Gastrocnemius medialis (tissue), 4 donors: ENCODE data around the gene MSH3. TPM values are rescaled to one million over a fixed set of nuclear protein-coding genes. Genes with fewer than 3 reads are reported as not detected.

ENCODE experiments used
- ATAC-seq, 2 donors: fragments of 150-250 bp; one replicate each; pipeline ENCODE4 v1.9.1; 2016
- DNase-seq, 2 donors: peaks; one replicate each; pipeline ENCODE4 v3.0.0-alpha.2; 2019
- H3K27ac ChIP-seq, 4 donors: fragments of 200-600 bp; sonication (generic); 1 replicate in 1 of 4; 2 replicates in 3 of 4; pipeline ENCODE4 v1.5.1; 2016 to 2018; ENCODE audit warnings: mild to moderate bottlenecking in 2 of 4, moderate library complexity in 1 of 4
- H3K27me3 ChIP-seq, 3 donors: fragments of 200-600 bp; sonication (generic) in 2 of 3; 1 replicate in 1 of 3; 2 replicates in 2 of 3; pipeline versions ENCODE4 v1.5.1 to v1.6.0; 2016 to 2019; ENCODE audit warnings: mild to moderate bottlenecking in 1 of 3, moderate library complexity in 1 of 3
- H3K36me3 ChIP-seq, 2 donors: fragments of 200-600 bp; sonication (generic) in 1 of 2; one replicate each; pipeline ENCODE4 v1.5.1; 2017 to 2018
- H3K4me1 ChIP-seq, 2 donors: fragments of 200-600 bp; sonication (generic) in 1 of 2; one replicate each; pipeline ENCODE4 v1.5.1; 2016 to 2017; ENCODE audit warnings: mild to moderate bottlenecking in 2 of 2
- H3K4me3 ChIP-seq, 4 donors: fragments of 200-600 bp; sonication (generic) in 3 of 4; 1 replicate in 1 of 4; 2 replicates in 3 of 4; pipeline ENCODE4 v1.5.1; 2016 to 2019; ENCODE audit warnings: mild to moderate bottlenecking in 2 of 4
- H3K9me3 ChIP-seq, 3 donors: fragments of 200-600 bp; sonication (generic) in 2 of 3; 1 replicate in 1 of 3; 2 replicates in 2 of 3; pipeline ENCODE4 v1.5.1; 2016 to 2019
- POLR2A ChIP-seq, 2 donors: fragments of 450-650 bp; IDR thresholded peaks; one replicate each; pipeline ENCODE4 v1.6.1; 2017; ENCODE audit warnings: antibody characterized with exemption in 2 of 2, mild to moderate bottlenecking in 2 of 2, moderate library complexity in 2 of 2
- in situ Hi-C, 4 donors: fragments of 200-750 bp; cut with MboI; loops; one replicate each; pipeline versions ENCODE4 v1.15.0 to v1.8.0; 2017; ENCODE audit warnings: low sequenced_read_pairs in 4 of 4
- intact Hi-C: fragments of 100-400 bp; cut with DNase I; formaldehyde crosslinking; loops from one replicate; pipeline ENCODE4 v1.15.1; 2023; ENCODE audit warnings: low total_unique reads
- total RNA-seq, 4 donors: library from RNA; depleted of rRNA; stranded (reverse); fragments of >200 nt; gene quantifications; one replicate each; pipeline versions ENCODE4 v1.1.0 to v1.2.3, GENCODE V29; 2016
- TF ChIP-seq, protein P1 (sequence below), 5 experiments: fragments of 450-650 bp in 3 of 5; fragments of 200-600 bp in 2 of 5; sonication (generic) in 2 of 5; IDR thresholded peaks in 4 of 5; conservative IDR thresholded peaks in 1 of 5; 1 replicate in 4 of 5; 2 replicates in 1 of 5; pipeline ENCODE4 v1.5.1; 2016 to 2019; ENCODE audit warnings: antibody characterized with exemption in 5 of 5, mild to moderate bottlenecking in 3 of 5, moderate library complexity in 3 of 5

The MSH3 gene
- total RNA-seq, 4 donors from 2014 or later = 5.8 to 10.4 (median 7.2) TPM

DNA sequence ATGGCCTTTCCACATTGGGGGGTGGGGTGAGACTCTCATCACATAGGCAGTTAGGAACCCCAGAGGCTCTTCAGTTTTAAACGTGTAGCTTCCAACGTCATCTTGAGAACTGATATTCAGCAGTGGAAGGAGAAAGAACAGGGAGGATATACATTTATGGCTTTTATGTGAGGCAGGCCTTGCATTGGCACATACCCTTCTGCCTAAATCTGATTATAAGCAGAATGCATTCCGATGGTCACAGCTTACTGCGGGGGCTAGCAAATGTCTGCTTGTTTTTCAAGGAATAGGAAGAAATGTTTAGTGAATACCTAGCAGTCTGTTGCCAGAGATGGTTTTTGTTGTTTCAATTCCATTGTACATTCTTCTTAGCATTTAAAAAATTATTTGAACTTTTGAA lies 99.3 kb downstream of the MSH3 start:
- H3K36me3 ChIP-seq = no peaks in the 10 kb centered on the region
- H3K4me3 ChIP-seq = no peak overlapping the region
- no peak for ATAC-seq
- H3K9me3 ChIP-seq = no peaks in the 10 kb centered on the region
- no peaks in the 10 kb centered on the region for H3K27me3 ChIP-seq
- in situ Hi-C loops (no loop called here), intact Hi-C loops (no loop called here)
- DNase-seq = no peak
- no peak for TF ChIP-seq POLR2A (IDR thresholded peaks at IDR 0.05)
- TF ChIP-seq, protein P1, sequence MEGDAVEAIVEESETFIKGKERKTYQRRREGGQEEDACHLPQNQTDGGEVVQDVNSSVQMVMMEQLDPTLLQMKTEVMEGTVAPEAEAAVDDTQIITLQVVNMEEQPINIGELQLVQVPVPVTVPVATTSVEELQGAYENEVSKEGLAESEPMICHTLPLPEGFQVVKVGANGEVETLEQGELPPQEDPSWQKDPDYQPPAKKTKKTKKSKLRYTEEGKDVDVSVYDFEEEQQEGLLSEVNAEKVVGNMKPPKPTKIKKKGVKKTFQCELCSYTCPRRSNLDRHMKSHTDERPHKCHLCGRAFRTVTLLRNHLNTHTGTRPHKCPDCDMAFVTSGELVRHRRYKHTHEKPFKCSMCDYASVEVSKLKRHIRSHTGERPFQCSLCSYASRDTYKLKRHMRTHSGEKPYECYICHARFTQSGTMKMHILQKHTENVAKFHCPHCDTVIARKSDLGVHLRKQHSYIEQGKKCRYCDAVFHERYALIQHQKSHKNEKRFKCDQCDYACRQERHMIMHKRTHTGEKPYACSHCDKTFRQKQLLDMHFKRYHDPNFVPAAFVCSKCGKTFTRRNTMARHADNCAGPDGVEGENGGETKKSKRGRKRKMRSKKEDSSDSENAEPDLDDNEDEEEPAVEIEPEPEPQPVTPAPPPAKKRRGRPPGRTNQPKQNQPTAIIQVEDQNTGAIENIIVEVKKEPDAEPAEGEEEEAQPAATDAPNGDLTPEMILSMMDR (IDR thresholded peaks at IDR 0.05 in 4 of 5, conservative IDR thresholded peaks at IDR 0.05 in 1 of 5) = no peak
- H3K4me1 ChIP-seq = peaks cover 0 to 4% of the 10 kb centered on the region in 2 donors
- no peak overlapping the region for H3K27ac ChIP-seq

DNA sequence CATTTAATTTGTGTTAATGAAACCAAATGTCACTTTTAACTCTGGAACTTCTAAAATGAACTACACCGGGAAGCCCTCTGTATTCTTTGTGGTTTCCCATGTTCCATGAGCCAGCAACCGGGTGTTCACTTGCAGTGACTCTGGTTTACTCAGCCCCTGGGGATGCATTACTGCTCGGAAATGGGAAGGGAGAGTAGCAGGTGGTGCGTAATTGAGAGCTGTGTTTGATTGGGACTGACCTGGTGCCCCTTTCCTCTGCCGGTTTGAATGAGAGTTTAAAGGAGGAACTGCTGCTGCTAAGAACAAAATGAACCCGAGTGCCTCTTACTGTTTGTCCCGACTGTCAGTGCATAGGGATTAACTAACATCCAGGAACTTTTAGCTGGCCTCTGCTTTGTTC lies 100.4 kb downstream of the MSH3 start:
- no peak overlapping the region for H3K4me3 ChIP-seq
- H3K27ac ChIP-seq = no peak overlapping the region
- intact Hi-C loops (no loop called here), in situ Hi-C loops (no loop called here)
- no peaks in the 10 kb centered on the region for H3K36me3 ChIP-seq
- H3K4me1 ChIP-seq = peaks cover 0 to 4% of the 10 kb centered on the region in 2 donors
- H3K27me3 ChIP-seq = no peaks in the 10 kb centered on the region
- ATAC-seq (peak; percentile 33 to 47), DNase-seq (no peak)
- H3K9me3 ChIP-seq = no peaks in the 10 kb centered on the region
- no peak for TF ChIP-seq POLR2A (IDR thresholded peaks at IDR 0.05)
- TF ChIP-seq, protein P1 (IDR thresholded peaks at IDR 0.05 in 4 of 5, conservative IDR thresholded peaks at IDR 0.05 in 1 of 5) = no peak

GRCh38 chr5:80755626-80756025 lies 101.2 kb downstream of the MSH3 start:
- Histone ChIP-seq H3K4me1 (peaks cover 0 to 4% of the 10 kb centered on the region in 2 donors), H3K4me3 (no peak overlapping the region), H3K36me3 (no peaks in the 10 kb centered on the region), H3K27ac (no peak overlapping the region), H3K27me3 (no peaks in the 10 kb centered on the region), H3K9me3 (no peaks in the 10 kb centered on the region)
- no peak for TF ChIP-seq POLR2A (IDR thresholded peaks at IDR 0.05)
- TF ChIP-seq, protein P1 (IDR thresholded peaks at IDR 0.05 in 4 of 5, conservative IDR thresholded peaks at IDR 0.05 in 1 of 5) = no peak
- in situ Hi-C loops (no loop called here), intact Hi-C loops (no loop called here)
- ATAC-seq = no peak
- DNase-seq = no peak

GRCh38 chr5:80756292-80756691 lies 101.8 kb downstream of the MSH3 start:
- no peak for ATAC-seq
- TF ChIP-seq POLR2A (IDR thresholded peaks at IDR 0.05) = no peak
- TF ChIP-seq, protein P1 (IDR thresholded peaks at IDR 0.05 in 4 of 5, conservative IDR thresholded peaks at IDR 0.05 in 1 of 5) = no peak
- H3K36me3 ChIP-seq = no peaks in the 10 kb centered on the region
- intact Hi-C loops (no loop called here), in situ Hi-C loops (no loop called here)
- H3K4me3 ChIP-seq = no peak overlapping the region
- no peaks in the 10 kb centered on the region for H3K9me3 ChIP-seq
- H3K27ac ChIP-seq = no peak overlapping the region
- no peak for DNase-seq
- peaks cover 0 to 4% of the 10 kb centered on the region in 2 donors for H3K4me1 ChIP-seq
- H3K27me3 ChIP-seq = no peaks in the 10 kb centered on the region

GRCh38 chr5:80757290-80757689 lies 102.8 kb downstream of the MSH3 start:
- Histone ChIP-seq H3K4me1 (peaks cover 0 to 4% of the 10 kb centered on the region in 2 donors), H3K27ac (no peak overlapping the region), H3K9me3 (no peaks in the 10 kb centered on the region), H3K4me3 (no peak overlapping the region), H3K36me3 (no peaks in the 10 kb centered on the region), H3K27me3 (no peaks in the 10 kb centered on the region)
- in situ Hi-C loops (no loop called here), intact Hi-C loops (no loop called here)
- DNase-seq (no peak), ATAC-seq (no peak)
- TF ChIP-seq, protein P1 (IDR thresholded peaks at IDR 0.05 in 4 of 5, conservative IDR thresholded peaks at IDR 0.05 in 1 of 5) = no peak
